HCT116 (cell line): ENCODE data around the gene NEURL4. TPM values are rescaled to one million over a fixed set of nuclear protein-coding genes. Genes with fewer than 3 reads are reported as not detected.

Experiments
- ATAC-seq: fragments of 200-7000 bp; cut with Tn5 transposase; 2 replicates; pipeline ENCODE4 v1.9.1; 2020; ENCODE audit warnings: mild to moderate bottlenecking, moderate library complexity
- BruUV-seq: library from RNA; stranded (reverse); fragments of 400-500 nt; replicated peaks from 2 replicates; lab custom pipeline; 2021; lab: Mats Ljungman, UMichigan
- CTCF ChIA-PET: fragments of 300-600 bp; sonication (Branson Sonifier 250); formaldehyde crosslinking; loops from one replicate; lab custom pipeline; 2021; ENCODE audit warnings: antibody characterized with exemption; lab: Charles Lee
- POLR2A ChIA-PET: fragments of 300-600, 350-600 bp; sonication (Branson Sonifier 250); formaldehyde crosslinking; loops from one replicate; lab custom pipeline; 2021; ENCODE audit warnings: antibody characterized with exemption; lab: Charles Lee
- RAD21 ChIA-PET, 2 experiments: fragments of 300-600 bp; sonication (Branson Sonifier 250); formaldehyde crosslinking; loops; one replicate each; lab custom pipeline; 2023; ENCODE audit warnings: low total read pairs in 2 of 2; ENCODE audit not compliant: uncharacterized antibody in 2 of 2, unreplicated experiment in 2 of 2, low non-redundant PET in 1 of 2; lab: Charles Lee
- DNase-seq: peaks from one replicate; pipeline ENCODE4 v3.0.0-alpha.2; 2010; ENCODE audit warnings: low read depth, low spot score
- H2AFZ ChIP-seq: fragments of 200-600 bp; shearing (Covaris generic), sonication (generic); 2 replicates; pipeline ENCODE4 v1.6.1; 2017; ENCODE audit warnings: low read depth, mixed run types, mixed read lengths, antibody characterized with exemption, low read length; ENCODE audit not compliant: poor library complexity, severe bottlenecking
- H3K27ac ChIP-seq: 2 replicates; pipeline ENCODE4 v1.5.1; 2012; ENCODE audit warnings: low read depth, low read length
- H3K27me3 ChIP-seq: fragments of 200-600 bp; sonication (generic); 2 replicates; pipeline ENCODE4 v1.6.1; 2016; ENCODE audit warnings: mixed run types, low read length, mixed read lengths; ENCODE audit not compliant: insufficient read depth
- H3K36me3 ChIP-seq, 2 experiments: fragments of 200-500 bp in 1 of 2; fragments of 200-600 bp in 1 of 2; sonication (Bioruptor generic) in 1 of 2; sonication (generic) in 1 of 2; 2 replicates each; pipeline versions ENCODE4 v1.5.1 to v1.6.1; 2014 to 2016; ENCODE audit warnings: low read length in 2 of 2, inconsistent platforms in 1 of 2, mixed read lengths in 1 of 2, mixed run types in 1 of 2; ENCODE audit not compliant: insufficient read depth in 2 of 2, control insufficient read depth in 1 of 2
- H3K4me1 ChIP-seq, 2 experiments: fragments of 200-600 bp in 1 of 2; sonication (generic) in 1 of 2; 2 replicates each; pipeline versions ENCODE4 v1.5.1 to v1.6.1; 2012 to 2017; ENCODE audit warnings: low read length in 2 of 2, inconsistent platforms in 1 of 2, mild to moderate bottlenecking in 1 of 2, mixed read lengths in 1 of 2, mixed run types in 1 of 2, moderate library complexity in 1 of 2; ENCODE audit not compliant: insufficient read depth in 2 of 2, control insufficient read depth in 1 of 2
- H3K4me2 ChIP-seq: fragments of 200-600 bp; sonication (generic); 2 replicates; pipeline ENCODE4 v1.6.1; 2017; ENCODE audit warnings: mixed run types, low read length, mixed read lengths
- H3K4me3 ChIP-seq, 2 experiments: fragments of 200-600 bp in 1 of 2; sonication (generic) in 1 of 2; replicated peaks in 1 of 2; 2 replicates each; pipeline ENCODE4 v1.5.1; 2011 to 2016; ENCODE audit warnings: low read length in 2 of 2, control low read depth in 1 of 2, low read depth in 1 of 2, mild to moderate bottlenecking in 1 of 2, mixed read lengths in 1 of 2, mixed run types in 1 of 2
- H3K79me2 ChIP-seq: fragments of 200-600 bp; sonication (generic); 2 replicates; pipeline ENCODE4 v1.6.1; 2017; ENCODE audit warnings: mild to moderate bottlenecking, mixed run types, low read length, moderate library complexity, mixed read lengths; ENCODE audit not compliant: insufficient read depth
- H3K9ac ChIP-seq: fragments of 200-600 bp; sonication (generic); 2 replicates; pipeline ENCODE4 v1.6.1; 2016; ENCODE audit warnings: low read length, mixed read lengths
- H3K9me2 ChIP-seq: fragments of 200-600 bp; sonication (generic), shearing (Covaris generic); 2 replicates; pipeline ENCODE4 v1.6.1; 2017; ENCODE audit warnings: mixed run types, mild to moderate bottlenecking, moderate library complexity; ENCODE audit not compliant: insufficient read depth
- H3K9me3 ChIP-seq, 2 experiments: fragments of 200-500 bp in 1 of 2; fragments of 200-600 bp in 1 of 2; sonication (Bioruptor generic) in 1 of 2; sonication (generic) in 1 of 2; 2 replicates each; pipeline ENCODE4 v1.6.1; 2014 to 2017; ENCODE audit warnings: low read length in 2 of 2, mixed read lengths in 2 of 2, inconsistent platforms in 1 of 2, low read depth in 1 of 2, mild to moderate bottlenecking in 1 of 2, mixed run types in 1 of 2, moderate library complexity in 1 of 2; ENCODE audit not compliant: control insufficient read depth in 1 of 2, insufficient read depth in 1 of 2
- H4K20me1 ChIP-seq: fragments of 200-600 bp; sonication (generic), shearing (Covaris generic); 2 replicates; pipeline ENCODE4 v1.6.1; 2017; ENCODE audit warnings: mixed run types, mild to moderate bottlenecking, moderate library complexity; ENCODE audit not compliant: insufficient read depth
- ATF3 ChIP-seq: IDR thresholded peaks from 2 replicates; pipeline ENCODE4 v1.6.1; 2012
- CBX3 ChIP-seq: IDR thresholded peaks from 2 replicates; pipeline ENCODE4 v1.6.1; 2012; ENCODE audit warnings: low read depth
- CEBPB ChIP-seq: IDR thresholded peaks from 2 replicates; pipeline ENCODE4 v1.6.1; 2012; ENCODE audit warnings: low read depth
- CTCF ChIP-seq, 3 experiments: fragments of 200-600 bp in 1 of 3; sonication (generic) in 1 of 3; IDR thresholded peaks in 2 of 3; conservative IDR thresholded peaks in 1 of 3; 2 replicates each; pipeline ENCODE4 v1.5.1; 2012 to 2017; ENCODE audit warnings: low read depth in 2 of 3, low read length in 2 of 3, antibody characterized with exemption in 1 of 3, borderline replicate concordance in 1 of 3, control low read depth in 1 of 3, mild to moderate bottlenecking in 1 of 3, mixed read lengths in 1 of 3, mixed run types in 1 of 3, moderate library complexity in 1 of 3; ENCODE audit not compliant: insufficient read depth in 1 of 3
- EGR1 ChIP-seq: IDR thresholded peaks from 2 replicates; pipeline ENCODE4 v1.6.1; 2012; ENCODE audit warnings: low read depth
- EZH2phosphoT487 ChIP-seq: fragments of 200-600 bp; IDR thresholded peaks from 2 replicates; pipeline ENCODE4 v1.6.1; 2018; ENCODE audit warnings: antibody characterized with exemption, borderline replicate concordance
- JUND ChIP-seq: IDR thresholded peaks from 2 replicates; pipeline ENCODE4 v1.6.1; 2012
- MAX ChIP-seq: IDR thresholded peaks from 2 replicates; pipeline ENCODE4 v1.6.1; 2012
- POLR2A ChIP-seq: IDR thresholded peaks from 2 replicates; pipeline ENCODE4 v1.7.0; 2011; ENCODE audit warnings: borderline replicate concordance; ENCODE audit not compliant: insufficient read depth, insufficient read length; ENCODE audit errors: extremely low read depth
- RAD21 ChIP-seq: IDR thresholded peaks from 2 replicates; pipeline ENCODE4 v1.6.1; 2012; ENCODE audit warnings: low read depth, mild to moderate bottlenecking
- REST ChIP-seq: IDR thresholded peaks from 2 replicates; pipeline ENCODE4 v1.6.1; 2012; ENCODE audit warnings: low read depth
- SIN3A ChIP-seq: IDR thresholded peaks from 2 replicates; pipeline ENCODE4 v1.6.1; 2012; ENCODE audit warnings: low read depth
- SP1 ChIP-seq: IDR thresholded peaks from 2 replicates; pipeline ENCODE4 v1.6.1; 2012; ENCODE audit warnings: low read depth
- SRF ChIP-seq: IDR thresholded peaks from 2 replicates; pipeline ENCODE4 v1.6.1; 2012; ENCODE audit warnings: low read depth
- YY1 ChIP-seq: IDR thresholded peaks from 2 replicates; pipeline ENCODE4 v1.6.1; 2011; ENCODE audit warnings: low read length, low read depth, moderate library complexity, mild to moderate bottlenecking; ENCODE audit not compliant: insufficient replicate concordance; ENCODE audit errors: extremely low read depth
- ZBTB33 ChIP-seq: IDR thresholded peaks from 2 replicates; pipeline ENCODE4 v1.6.1; 2011; ENCODE audit warnings: mild to moderate bottlenecking, low read length, moderate library complexity; ENCODE audit not compliant: insufficient replicate concordance; ENCODE audit errors: extremely low read depth
- ZFX ChIP-seq: fragments of 450-650 bp; IDR thresholded peaks from 2 replicates; pipeline ENCODE4 v1.6.1; 2017
- ZNF274 ChIP-seq: fragments of 200-500 bp; sonication (Bioruptor generic); IDR thresholded peaks from 2 replicates; pipeline ENCODE4 v1.6.1; 2014; ENCODE audit warnings: mild to moderate bottlenecking, low read depth, low read length, inconsistent platforms
- intact Hi-C: fragments of 100-400 bp; cut with micrococcal nuclease; formaldehyde crosslinking; loops from 2 replicates; pipeline ENCODE4 v1.10.0; 2022
- total RNA-seq: library from RNA; stranded (reverse); gene quantifications from one replicate; pipeline ENCODE4 v1.2.1, GENCODE V29; 2021; ENCODE audit not compliant: unreplicated experiment

The NEURL4 gene
- total RNA-seq, 1 experiment from 2014 or later, result 56.9 TPM

GRCh38 chr17:7314719-7315569 is 14.2 kb downstream of the NEURL4 start, which contains the start of gene GPS2:
Gene GPS2 (minus strand): TSS chr17:7315360. CDS start chr17:7315052, 308 bp downstream.
- H3K9me2 ChIP-seq, result no peaks in the 10 kb centered on the region
- peak within 1 kb of the TSS; percentile 96 for H3K4me2 ChIP-seq
- H3K79me2 ChIP-seq, result peaks cover 48% of the 10 kb centered on the region
- H3K9ac ChIP-seq, result peak within 1 kb of the TSS; percentile 90
- no peaks in the 10 kb centered on the region for H3K9me3 ChIP-seq
- H3K27me3 ChIP-seq, result no peaks in the 10 kb centered on the region
- ChIA-PET RAD21 (no interaction called here), CTCF (interaction anchor here (0.6 to 2.2 kb wide), 3 partner anchors 10 to 94 kb away, joined by 3 to 7 read pairs (median 5); partner anchors contain the start of gene NEURL4), POLR2A (interaction anchor here (1.2 to 2.3 kb wide), 3 partner anchors 15 to 75 kb away, joined by 3 to 11 read pairs (median 4); partner anchors contain the start of genes GABARAP, NEURL4 and PHF23)
- ATAC-seq (peak; percentile 77), DNase-seq (peak; percentile 63)
- intact Hi-C loops, result no loop called here
- peak within 1 kb of the TSS; percentile 93 for H3K27ac ChIP-seq
- no TSS peak for BruUV-seq
- H3K36me3 ChIP-seq, result peaks cover 32 to 50% of the 10 kb centered on the region in 2 experiments
- peaks cover 24 to 51% of the 10 kb centered on the region in 2 experiments for H3K4me1 ChIP-seq
- peak within 1 kb of the TSS; percentile 81 to 96 for H3K4me3 ChIP-seq
- H4K20me1 ChIP-seq, result peaks cover 26% of the 10 kb centered on the region
- no peak within 1 kb of the TSS for H2AFZ ChIP-seq
- peak; percentile 91 for TF ChIP-seq MAX
- TF ChIP-seq CEBPB, result no peak
- TF ChIP-seq CTCF (IDR thresholded peaks at IDR 0.05 in 2 of 3, conservative IDR thresholded peaks at IDR 0.05 in 1 of 3; ENCODE audit: borderline replicate concordance in 1 of 3, insufficient read depth in 1 of 3, low read depth in 2 of 3, low read length in 2 of 3), result no peak
- no peak for TF ChIP-seq ZNF274
- no peak for TF ChIP-seq REST
- TF ChIP-seq CBX3, result peak; percentile 73
- no peak for TF ChIP-seq RAD21
- TF ChIP-seq SP1, result peak; percentile 74; the same call in 1 of the 2 replicates
- TF ChIP-seq SRF, result peak; percentile 73; the same call in 1 of the 2 replicates
- peak; percentile 88 for TF ChIP-seq SIN3A
- peak; percentile 46 for TF ChIP-seq POLR2A
- TF ChIP-seq EZH2phosphoT487, result no peak
- no peak for TF ChIP-seq ATF3
- no peak for TF ChIP-seq JUND
- peak; percentile 59 for TF ChIP-seq ZBTB33
- peak; percentile 84; the same call in 1 of the 2 replicates for TF ChIP-seq ZFX
- peak; percentile 78 for TF ChIP-seq YY1
- TF ChIP-seq EGR1, result no peak
